ENCODE results near the gene ANKRD34A.

Gene ANKRD34A

DNA sequence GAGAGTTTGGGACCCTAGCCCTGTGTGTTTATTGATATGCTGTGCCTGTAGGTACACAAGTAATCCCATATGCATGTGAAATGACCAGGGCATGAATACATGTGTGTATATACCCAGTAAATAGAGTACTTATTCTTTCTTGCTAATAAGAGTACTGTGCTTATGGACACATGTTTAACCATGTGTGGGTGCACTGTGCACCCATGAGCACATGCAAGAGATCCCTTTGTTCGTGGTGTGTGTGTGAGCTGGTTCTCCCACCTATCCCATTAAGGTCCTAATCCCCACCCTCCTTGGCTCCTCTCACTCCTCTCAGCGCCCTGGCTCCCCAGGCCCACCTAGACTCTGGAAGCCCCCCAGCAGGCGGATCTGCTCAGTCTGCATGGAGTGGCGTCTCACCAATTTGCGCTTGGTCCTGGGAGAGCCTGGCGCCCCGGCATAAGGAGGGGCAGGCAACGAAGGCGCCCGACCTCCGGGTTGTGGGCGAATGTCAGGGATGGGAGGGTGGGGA is 4.4 kb downstream of the ANKRD34A start:
- Histone ChIP-seq H4K20me1 (ENCODE audit: insufficient read depth, low read length) (no peaks in the 10 kb centered on the region; the same call in 1 of the 2 replicates), H3K27ac (ENCODE audit: low read length) (peak overlapping the region; percentile 66), H3K79me2 (ENCODE audit: insufficient read depth, low read length) (peaks cover 27% of the 10 kb centered on the region), H3K9me3 (ENCODE audit: insufficient read depth, low read length, severe bottlenecking) (no peaks in the 10 kb centered on the region), H3K4me1 (ENCODE audit: insufficient read depth, low read length) (peaks cover 87% of the 10 kb centered on the region), H3K27me3 (ENCODE audit: insufficient read depth, low read length, poor library complexity) (peaks cover 26% of the 10 kb centered on the region), H3K9ac (ENCODE audit: low read depth, low read length) (peak overlapping the region; percentile 63), H3K4me2 (ENCODE audit: insufficient read depth, low read length) (peak overlapping the region; percentile 98), H3K36me3 (ENCODE audit: insufficient read depth, low read length) (peaks cover under 1% of the 10 kb centered on the region; the same call in 1 of the 2 replicates), H3K4me3 (ENCODE audit: low read depth in 1 of 2, low read length in 2 of 2) (peak overlapping the region; percentile 41 to 80; a peak in 3 of 4 replicates), H2AFZ (ENCODE audit: low read depth, low read length) (peak overlapping the region; percentile 85)
- DNase-seq (no peak), ATAC-seq (ENCODE audit: insufficient read depth, low read depth) (no peak)
- TF ChIP-seq, protein P1, sequence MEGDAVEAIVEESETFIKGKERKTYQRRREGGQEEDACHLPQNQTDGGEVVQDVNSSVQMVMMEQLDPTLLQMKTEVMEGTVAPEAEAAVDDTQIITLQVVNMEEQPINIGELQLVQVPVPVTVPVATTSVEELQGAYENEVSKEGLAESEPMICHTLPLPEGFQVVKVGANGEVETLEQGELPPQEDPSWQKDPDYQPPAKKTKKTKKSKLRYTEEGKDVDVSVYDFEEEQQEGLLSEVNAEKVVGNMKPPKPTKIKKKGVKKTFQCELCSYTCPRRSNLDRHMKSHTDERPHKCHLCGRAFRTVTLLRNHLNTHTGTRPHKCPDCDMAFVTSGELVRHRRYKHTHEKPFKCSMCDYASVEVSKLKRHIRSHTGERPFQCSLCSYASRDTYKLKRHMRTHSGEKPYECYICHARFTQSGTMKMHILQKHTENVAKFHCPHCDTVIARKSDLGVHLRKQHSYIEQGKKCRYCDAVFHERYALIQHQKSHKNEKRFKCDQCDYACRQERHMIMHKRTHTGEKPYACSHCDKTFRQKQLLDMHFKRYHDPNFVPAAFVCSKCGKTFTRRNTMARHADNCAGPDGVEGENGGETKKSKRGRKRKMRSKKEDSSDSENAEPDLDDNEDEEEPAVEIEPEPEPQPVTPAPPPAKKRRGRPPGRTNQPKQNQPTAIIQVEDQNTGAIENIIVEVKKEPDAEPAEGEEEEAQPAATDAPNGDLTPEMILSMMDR (IDR thresholded peaks at IDR 0.05; ENCODE audit: borderline replicate concordance, extremely low read depth, low read length, poor library complexity, severe bottlenecking): no peak
- TF ChIP-seq EZH2 (IDR thresholded peaks at IDR 0.05; ENCODE audit: borderline replicate concordance, low read depth, low read length, severe bottlenecking): no peak

DNA sequence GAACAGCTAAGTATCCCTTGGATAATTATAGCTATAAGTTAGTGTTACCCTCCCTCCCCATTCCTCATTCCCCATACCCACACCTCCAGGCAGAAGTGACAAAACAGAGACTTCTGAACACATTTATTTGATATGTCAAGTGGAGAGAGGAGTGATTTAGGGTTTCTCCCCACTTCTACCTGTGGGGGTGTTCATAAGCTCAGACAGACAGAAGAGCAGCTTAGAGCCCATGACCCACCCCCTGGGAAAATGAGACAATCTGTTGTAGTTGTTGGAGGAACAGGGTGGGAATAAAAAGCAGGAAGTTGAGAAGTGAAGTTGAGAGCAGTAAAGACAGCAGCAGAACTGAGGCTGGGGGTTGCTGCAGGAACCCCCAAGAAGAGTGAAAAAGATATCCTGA is 5.0 kb downstream of the ANKRD34A start:
- DNase-seq (no peak), ATAC-seq (ENCODE audit: insufficient read depth, low read depth) (no peak)
- Histone ChIP-seq H3K27me3 (ENCODE audit: insufficient read depth, low read length, poor library complexity) (peaks cover 26% of the 10 kb centered on the region), H3K9me3 (ENCODE audit: insufficient read depth, low read length, severe bottlenecking) (no peaks in the 10 kb centered on the region), H2AFZ (ENCODE audit: low read depth, low read length) (peak overlapping the region; percentile 85), H4K20me1 (ENCODE audit: insufficient read depth, low read length) (no peaks in the 10 kb centered on the region; the same call in 1 of the 2 replicates), H3K27ac (ENCODE audit: low read length) (no peak overlapping the region), H3K4me2 (ENCODE audit: insufficient read depth, low read length) (peak overlapping the region; percentile 98), H3K4me3 (ENCODE audit: low read depth in 1 of 2, low read length in 2 of 2) (peak overlapping the region in 1 of 2 experiments; percentile 80; a peak in 1 of 4 replicates), H3K36me3 (ENCODE audit: insufficient read depth, low read length) (peaks cover 6% of the 10 kb centered on the region; the same call in 1 of the 2 replicates), H3K9ac (ENCODE audit: low read depth, low read length) (no peak overlapping the region; the same call in 1 of the 2 replicates), H3K4me1 (ENCODE audit: insufficient read depth, low read length) (peaks cover 92% of the 10 kb centered on the region), H3K79me2 (ENCODE audit: insufficient read depth, low read length) (peaks cover 32% of the 10 kb centered on the region)
- TF ChIP-seq, protein P1 (IDR thresholded peaks at IDR 0.05; ENCODE audit: borderline replicate concordance, extremely low read depth, low read length, poor library complexity, severe bottlenecking): no peak
- TF ChIP-seq EZH2 (IDR thresholded peaks at IDR 0.05; ENCODE audit: borderline replicate concordance, low read depth, low read length, severe bottlenecking): no peak

DNA sequence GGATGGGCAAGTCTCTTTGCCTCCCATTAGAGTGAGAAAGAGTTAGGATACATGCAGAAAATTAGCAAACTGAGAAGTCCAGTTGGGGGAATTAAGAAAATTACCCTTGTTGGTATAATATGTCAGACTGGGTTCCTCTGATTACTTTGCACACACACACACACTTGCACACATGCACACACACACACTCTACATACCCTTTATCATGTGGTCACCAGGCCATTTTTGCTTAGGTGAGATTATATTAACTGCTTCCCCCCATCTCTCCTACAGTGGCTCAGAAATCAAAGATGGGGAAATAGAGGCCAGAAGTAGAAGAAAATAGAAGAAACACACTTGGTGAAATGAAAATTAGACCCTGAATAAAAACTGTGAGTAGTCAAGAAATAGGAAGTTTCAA is 5.6 kb downstream of the ANKRD34A start:
- Histone ChIP-seq H3K27me3 (ENCODE audit: insufficient read depth, low read length, poor library complexity) (peaks cover 26% of the 10 kb centered on the region), H3K4me3 (ENCODE audit: low read depth in 1 of 2, low read length in 2 of 2) (peak overlapping the region in 1 of 2 experiments; percentile 86; a peak in 2 of 4 replicates), H3K36me3 (ENCODE audit: insufficient read depth, low read length) (peaks cover 6% of the 10 kb centered on the region; the same call in 1 of the 2 replicates), H3K4me2 (ENCODE audit: insufficient read depth, low read length) (peak overlapping the region; percentile 74), H3K9me3 (ENCODE audit: insufficient read depth, low read length, severe bottlenecking) (no peaks in the 10 kb centered on the region), H3K79me2 (ENCODE audit: insufficient read depth, low read length) (peaks cover 38% of the 10 kb centered on the region), H2AFZ (ENCODE audit: low read depth, low read length) (no peak overlapping the region; the same call in 1 of the 2 replicates), H3K4me1 (ENCODE audit: insufficient read depth, low read length) (peaks cover 87% of the 10 kb centered on the region), H4K20me1 (ENCODE audit: insufficient read depth, low read length) (no peaks in the 10 kb centered on the region; the same call in 1 of the 2 replicates), H3K27ac (ENCODE audit: low read length) (no peak overlapping the region), H3K9ac (ENCODE audit: low read depth, low read length) (peak overlapping the region; percentile 71; the same call in 1 of the 2 replicates)
- TF ChIP-seq, protein P1 (IDR thresholded peaks at IDR 0.05; ENCODE audit: borderline replicate concordance, extremely low read depth, low read length, poor library complexity, severe bottlenecking): no peak
- no peak for TF ChIP-seq EZH2 (IDR thresholded peaks at IDR 0.05; ENCODE audit: borderline replicate concordance, low read depth, low read length, severe bottlenecking)
- ATAC-seq (ENCODE audit: insufficient read depth, low read depth) (no peak), DNase-seq (no peak)
